GM12878 (cell line): ENCODE results near the gene PGA3.
"Not testable (repeated sequence)": the region's sequence is repeated elsewhere in the genome, so short reads cannot be mapped to it uniquely, and the experiment has no call there.

ENCODE experiments used
- CTCF ChIP-seq, 3 experiments: IDR thresholded peaks in 2 of 3; conservative IDR thresholded peaks in 1 of 3; 2 replicates each; pipeline ENCODE4 v1.5.1; 2011; ENCODE audit warnings: low read depth in 3 of 3, low read length in 3 of 3, mild to moderate bottlenecking in 3 of 3, control low read depth in 2 of 3, moderate library complexity in 2 of 3, inconsistent platforms in 1 of 3, mixed read lengths in 1 of 3; ENCODE audit not compliant: control insufficient read depth in 2 of 3, insufficient read depth in 1 of 3; ENCODE audit errors: extremely low read depth in 1 of 3
- EGR1 ChIP-seq, 2 experiments: IDR thresholded peaks; 1 replicate in 1 of 2; 2 replicates in 1 of 2; pipeline ENCODE4 v1.6.1; 2011 to 2012; ENCODE audit warnings: low read depth in 2 of 2, low read length in 2 of 2, borderline replicate concordance in 1 of 2, mild to moderate bottlenecking in 1 of 2, moderate library complexity in 1 of 2
- FOS ChIP-seq: IDR thresholded peaks from 3 replicates; pipeline ENCODE4 v1.6.1; 2011; ENCODE audit warnings: borderline replicate concordance; ENCODE audit not compliant: insufficient read length; ENCODE audit errors: extremely low read depth
- FOXM1 ChIP-seq: IDR thresholded peaks from 2 replicates; pipeline ENCODE4 v1.6.1; 2012; ENCODE audit warnings: low read depth, mild to moderate bottlenecking, inconsistent platforms, low read length, moderate library complexity
- GATAD2B ChIP-seq: fragments of 450-650 bp; conservative IDR thresholded peaks from 2 replicates; pipeline ENCODE4 v1.6.1; 2017; ENCODE audit warnings: low read depth, mild to moderate bottlenecking, moderate library complexity
- LARP7 ChIP-seq: fragments of 450-650 bp; IDR thresholded peaks from 2 replicates; pipeline ENCODE4 v1.6.1; 2017; ENCODE audit warnings: mild to moderate bottlenecking
- NRF1 ChIP-seq: conservative IDR thresholded peaks from 2 replicates; pipeline ENCODE4 v1.6.1; 2011; ENCODE audit warnings: mild to moderate bottlenecking, low read depth, low read length, improper control_type of control experiment
- RCOR1 ChIP-seq: conservative IDR thresholded peaks from 2 replicates; pipeline ENCODE4 v1.6.1; 2012; ENCODE audit warnings: low read depth, low read length, improper control_type of control experiment
- RFX5 ChIP-seq: IDR thresholded peaks from 2 replicates; pipeline ENCODE4 v1.6.1; 2011; ENCODE audit warnings: low read depth, low read length, improper control_type of control experiment
- USF1 ChIP-seq: IDR thresholded peaks from 2 replicates; pipeline ENCODE4 v1.6.1; 2011; ENCODE audit warnings: borderline replicate concordance, low read depth, mild to moderate bottlenecking, moderate library complexity, mixed read lengths, low read length; ENCODE audit not compliant: insufficient read depth; ENCODE audit errors: extremely low read length
- YBX1 ChIP-seq: fragments of 450-650 bp; IDR thresholded peaks from 2 replicates; pipeline ENCODE4 v1.6.1; 2016; ENCODE audit warnings: antibody characterized with exemption
- ZBTB11 ChIP-seq: fragments of 450-650 bp; formaldehyde crosslinking; IDR thresholded peaks from 2 replicates; pipeline ENCODE4 v1.5.0; 2022; ENCODE audit warnings: mild to moderate bottlenecking, missing genetic modification characterization
- ZZZ3 ChIP-seq: IDR thresholded peaks from 2 replicates; pipeline ENCODE4 v1.6.1; 2011; ENCODE audit warnings: low read depth; ENCODE audit not compliant: control insufficient read depth, insufficient read length

GRCh38 chr11:61222047-61222446 lies 18.7 kb downstream of the PGA3 start, which contains the start of gene PGA4:
- not testable (repeated sequence) for TF ChIP-seq LARP7; RCOR1; CTCF (IDR thresholded peaks at IDR 0.05 in 2 of 3, conservative IDR thresholded peaks at IDR 0.05 in 1 of 3; ENCODE audit: control insufficient read depth in 2 of 3, extremely low read depth in 1 of 3, insufficient read depth in 1 of 3, low read depth in 3 of 3, low read length in 3 of 3); FOXM1; NRF1; EGR1 (IDR thresholded peaks at IDR 0.05; ENCODE audit: borderline replicate concordance in 1 of 2, low read depth in 2 of 2, low read length in 2 of 2); RFX5; GATAD2B; YBX1; ZBTB11 (CRISPR knock-in tag); USF1; ZZZ3; FOS
